HEK293 (cell line): ENCODE data around the gene LRRC8E.

Source experiments
- ZNF174 ChIP-seq: fragments of 450-650 bp; formaldehyde crosslinking; IDR thresholded peaks from 2 replicates; pipeline ENCODE4 v1.5.0; 2017; ENCODE audit warnings: missing biosample characterization, mild to moderate bottlenecking, missing genetic modification characterization
- ZNF785 ChIP-seq: fragments of 450-650 bp; formaldehyde crosslinking; IDR thresholded peaks from 2 replicates; pipeline ENCODE4 v1.5.1; 2016; ENCODE audit warnings: missing biosample characterization, missing genetic modification characterization
- TF ChIP-seq, protein P1 (sequence below): fragments of 450-650 bp; formaldehyde crosslinking; IDR thresholded peaks from 2 replicates; pipeline ENCODE4 v1.5.1; 2016; ENCODE audit warnings: missing biosample characterization, missing genetic modification characterization
- TF ChIP-seq, protein P2 (sequence below): fragments of 450-650 bp; formaldehyde crosslinking; IDR thresholded peaks from 2 replicates; pipeline ENCODE4 v1.5.1; 2016; ENCODE audit warnings: missing biosample characterization, missing genetic modification characterization

DNA sequence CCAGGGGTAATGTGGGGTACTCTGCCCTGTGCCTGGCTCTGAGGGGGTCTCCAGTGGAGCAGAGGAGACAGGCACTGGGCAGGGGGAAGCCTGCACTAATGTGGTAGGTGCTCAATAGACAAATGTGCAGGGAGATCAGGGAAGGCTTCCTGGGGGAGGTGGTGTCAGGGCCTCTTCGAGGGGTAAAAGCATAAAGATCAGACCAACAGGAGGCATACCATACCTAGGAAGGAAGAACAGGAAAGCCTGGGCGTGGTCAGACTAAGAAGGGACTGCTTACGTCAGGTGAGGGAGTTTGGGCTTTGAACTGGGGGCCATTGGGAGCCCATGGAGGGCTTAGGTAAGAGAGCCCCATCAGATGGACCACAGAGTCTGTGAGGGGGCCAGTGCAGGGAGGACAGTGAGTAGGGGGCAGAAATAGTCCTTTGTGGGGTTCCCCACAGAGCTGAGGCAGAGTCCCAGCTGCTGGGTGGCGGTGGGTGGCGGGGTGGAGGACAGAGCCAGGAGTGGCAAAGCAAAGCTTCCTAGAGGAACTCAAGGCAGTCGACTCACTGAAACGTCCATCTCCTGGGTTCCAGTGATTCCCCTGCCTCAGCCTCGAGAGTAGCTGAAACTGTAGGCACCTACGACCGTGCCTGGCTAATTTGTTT, 22.9 kb upstream of the LRRC8E start:
- no peak for TF ChIP-seq ZNF174
- TF ChIP-seq, protein P1, sequence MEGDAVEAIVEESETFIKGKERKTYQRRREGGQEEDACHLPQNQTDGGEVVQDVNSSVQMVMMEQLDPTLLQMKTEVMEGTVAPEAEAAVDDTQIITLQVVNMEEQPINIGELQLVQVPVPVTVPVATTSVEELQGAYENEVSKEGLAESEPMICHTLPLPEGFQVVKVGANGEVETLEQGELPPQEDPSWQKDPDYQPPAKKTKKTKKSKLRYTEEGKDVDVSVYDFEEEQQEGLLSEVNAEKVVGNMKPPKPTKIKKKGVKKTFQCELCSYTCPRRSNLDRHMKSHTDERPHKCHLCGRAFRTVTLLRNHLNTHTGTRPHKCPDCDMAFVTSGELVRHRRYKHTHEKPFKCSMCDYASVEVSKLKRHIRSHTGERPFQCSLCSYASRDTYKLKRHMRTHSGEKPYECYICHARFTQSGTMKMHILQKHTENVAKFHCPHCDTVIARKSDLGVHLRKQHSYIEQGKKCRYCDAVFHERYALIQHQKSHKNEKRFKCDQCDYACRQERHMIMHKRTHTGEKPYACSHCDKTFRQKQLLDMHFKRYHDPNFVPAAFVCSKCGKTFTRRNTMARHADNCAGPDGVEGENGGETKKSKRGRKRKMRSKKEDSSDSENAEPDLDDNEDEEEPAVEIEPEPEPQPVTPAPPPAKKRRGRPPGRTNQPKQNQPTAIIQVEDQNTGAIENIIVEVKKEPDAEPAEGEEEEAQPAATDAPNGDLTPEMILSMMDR (tag by site-specific recombination), result no peak
- TF ChIP-seq, protein P2, sequence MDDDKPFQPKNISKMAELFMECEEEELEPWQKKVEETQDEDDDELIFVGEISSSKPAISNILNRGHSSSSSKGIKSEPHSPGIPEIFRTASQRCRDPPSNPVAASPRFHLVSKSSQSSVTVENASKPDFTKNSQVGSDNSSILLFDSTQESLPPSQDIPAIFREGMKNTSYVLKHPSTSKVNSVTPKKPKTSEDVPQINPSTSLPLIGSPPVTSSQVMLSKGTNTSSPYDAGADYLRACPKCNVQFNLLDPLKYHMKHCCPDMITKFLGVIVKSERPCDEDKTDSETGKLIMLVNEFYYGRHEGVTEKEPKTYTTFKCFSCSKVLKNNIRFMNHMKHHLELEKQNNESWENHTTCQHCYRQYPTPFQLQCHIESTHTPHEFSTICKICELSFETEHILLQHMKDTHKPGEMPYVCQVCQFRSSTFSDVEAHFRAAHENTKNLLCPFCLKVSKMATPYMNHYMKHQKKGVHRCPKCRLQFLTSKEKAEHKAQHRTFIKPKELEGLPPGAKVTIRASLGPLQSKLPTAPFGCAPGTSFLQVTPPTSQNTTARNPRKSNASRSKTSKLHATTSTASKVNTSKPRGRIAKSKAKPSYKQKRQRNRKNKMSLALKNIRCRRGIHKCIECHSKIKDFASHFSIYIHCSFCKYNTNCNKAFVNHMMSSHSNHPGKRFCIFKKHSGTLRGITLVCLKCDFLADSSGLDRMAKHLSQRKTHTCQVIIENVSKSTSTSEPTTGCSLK, result no peak
- TF ChIP-seq ZNF785 (tag by site-specific recombination), result no peak
